SU-DHL-6 (cell line): ENCODE measurements around the gene TENM4.

Experiments used
- H2AFZ ChIP-seq: fragments of 200-600 bp; sonication (generic); 2 replicates; pipeline ENCODE4 v1.6.1; 2014; ENCODE audit warnings: low read depth, mild to moderate bottlenecking, moderate library complexity, mixed read lengths, antibody characterized with exemption, low read length; ENCODE audit not compliant: severe bottlenecking
- H3F3A ChIP-seq: fragments of 200-600 bp; shearing (Covaris generic); 2 replicates; pipeline ENCODE4 v1.6.0; 2016; ENCODE audit warnings: antibody characterized with exemption, mild to moderate bottlenecking; ENCODE audit not compliant: insufficient read depth
- H3K27ac ChIP-seq: fragments of 200-600 bp; sonication (generic); 2 replicates; pipeline ENCODE4 v1.5.1; 2016; ENCODE audit warnings: low read depth, mild to moderate bottlenecking, low read length, moderate library complexity, mixed read lengths
- H3K27me3 ChIP-seq: fragments of 200-600 bp; sonication (generic), shearing (Covaris generic); 2 replicates; pipeline ENCODE4 v1.6.0; 2014; ENCODE audit warnings: mild to moderate bottlenecking, low read length
- H3K36me3 ChIP-seq: fragments of 200-600 bp; sonication (generic); 2 replicates; pipeline ENCODE4 v1.6.1; 2014; ENCODE audit warnings: mild to moderate bottlenecking, low read length, mixed read lengths
- H3K4me2 ChIP-seq: fragments of 300-600, 200-600 bp; shearing (Covaris generic), sonication (generic); 2 replicates; pipeline ENCODE4 v1.6.0; 2014; ENCODE audit warnings: low read length, low read depth, mild to moderate bottlenecking; ENCODE audit not compliant: poor library complexity, severe bottlenecking
- H3K4me3 ChIP-seq: fragments of 200-600 bp; sonication (generic); 2 replicates; pipeline ENCODE4 v1.5.1; 2014; ENCODE audit warnings: antibody characterized with exemption, low read length, mild to moderate bottlenecking, mixed read lengths; ENCODE audit not compliant: insufficient read depth, poor library complexity, severe bottlenecking
- H3K79me2 ChIP-seq: fragments of 200-600 bp; sonication (generic); 2 replicates; pipeline ENCODE4 v1.6.1; 2014; ENCODE audit warnings: mild to moderate bottlenecking, low read length, moderate library complexity; ENCODE audit not compliant: insufficient read depth
- H3K9ac ChIP-seq: fragments of 200-600 bp; sonication (generic); 2 replicates; pipeline ENCODE4 v1.7.0; 2014; ENCODE audit warnings: mild to moderate bottlenecking, low read length
- H3K9me2 ChIP-seq: fragments of 200-600 bp; sonication (generic); replicated peaks from 2 replicates; pipeline ENCODE4 v1.6.1; 2014; ENCODE audit warnings: low read length; ENCODE audit not compliant: insufficient read depth
- H3K9me3 ChIP-seq: fragments of 200-600 bp; sonication (generic); 2 replicates; pipeline ENCODE4 v1.6.1; 2014; ENCODE audit warnings: low read length, mixed read lengths; ENCODE audit not compliant: insufficient read depth
- H4K20me1 ChIP-seq: fragments of 200-600 bp; sonication (generic); 2 replicates; pipeline ENCODE4 v1.6.1; 2014; ENCODE audit warnings: low read depth, mild to moderate bottlenecking, antibody characterized with exemption, low read length, moderate library complexity, mixed read lengths
- EZH2phosphoT487 ChIP-seq: fragments of 200-600 bp; sonication (generic), shearing (Covaris generic); conservative IDR thresholded peaks from 2 replicates; pipeline ENCODE4 v1.6.1; 2018; ENCODE audit warnings: mild to moderate bottlenecking, antibody characterized with exemption, low read length, moderate library complexity, mixed read lengths
- TF ChIP-seq, protein P1 (sequence below): fragments of 200-600 bp; sonication (generic); IDR thresholded peaks from one replicate; pipeline ENCODE4 v1.5.1; 2017; ENCODE audit warnings: antibody characterized with exemption, mild to moderate bottlenecking, low read length, moderate library complexity; ENCODE audit not compliant: insufficient read depth, poor library complexity, severe bottlenecking

TENM4 gene

GRCh38 chr11:78972177-78972576, 468.7 kb downstream of the TENM4 start:
- no peaks in the 10 kb centered on the region for H3K36me3 ChIP-seq
- H2AFZ ChIP-seq: no peak overlapping the region
- H4K20me1 ChIP-seq: no peaks in the 10 kb centered on the region
- no peaks in the 10 kb centered on the region for H3F3A ChIP-seq
- H3K9me3 ChIP-seq: no peaks in the 10 kb centered on the region
- no peaks in the 10 kb centered on the region for H3K79me2 ChIP-seq
- TF ChIP-seq EZH2phosphoT487: no peak
- TF ChIP-seq, protein P1, sequence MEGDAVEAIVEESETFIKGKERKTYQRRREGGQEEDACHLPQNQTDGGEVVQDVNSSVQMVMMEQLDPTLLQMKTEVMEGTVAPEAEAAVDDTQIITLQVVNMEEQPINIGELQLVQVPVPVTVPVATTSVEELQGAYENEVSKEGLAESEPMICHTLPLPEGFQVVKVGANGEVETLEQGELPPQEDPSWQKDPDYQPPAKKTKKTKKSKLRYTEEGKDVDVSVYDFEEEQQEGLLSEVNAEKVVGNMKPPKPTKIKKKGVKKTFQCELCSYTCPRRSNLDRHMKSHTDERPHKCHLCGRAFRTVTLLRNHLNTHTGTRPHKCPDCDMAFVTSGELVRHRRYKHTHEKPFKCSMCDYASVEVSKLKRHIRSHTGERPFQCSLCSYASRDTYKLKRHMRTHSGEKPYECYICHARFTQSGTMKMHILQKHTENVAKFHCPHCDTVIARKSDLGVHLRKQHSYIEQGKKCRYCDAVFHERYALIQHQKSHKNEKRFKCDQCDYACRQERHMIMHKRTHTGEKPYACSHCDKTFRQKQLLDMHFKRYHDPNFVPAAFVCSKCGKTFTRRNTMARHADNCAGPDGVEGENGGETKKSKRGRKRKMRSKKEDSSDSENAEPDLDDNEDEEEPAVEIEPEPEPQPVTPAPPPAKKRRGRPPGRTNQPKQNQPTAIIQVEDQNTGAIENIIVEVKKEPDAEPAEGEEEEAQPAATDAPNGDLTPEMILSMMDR: no peak
- no peaks in the 10 kb centered on the region for H3K9me2 ChIP-seq
- H3K4me2 ChIP-seq: no peak overlapping the region
- no peak overlapping the region for H3K9ac ChIP-seq
- no peaks in the 10 kb centered on the region for H3K27me3 ChIP-seq
- no peak overlapping the region for H3K4me3 ChIP-seq
- no peak overlapping the region for H3K27ac ChIP-seq

DNA sequence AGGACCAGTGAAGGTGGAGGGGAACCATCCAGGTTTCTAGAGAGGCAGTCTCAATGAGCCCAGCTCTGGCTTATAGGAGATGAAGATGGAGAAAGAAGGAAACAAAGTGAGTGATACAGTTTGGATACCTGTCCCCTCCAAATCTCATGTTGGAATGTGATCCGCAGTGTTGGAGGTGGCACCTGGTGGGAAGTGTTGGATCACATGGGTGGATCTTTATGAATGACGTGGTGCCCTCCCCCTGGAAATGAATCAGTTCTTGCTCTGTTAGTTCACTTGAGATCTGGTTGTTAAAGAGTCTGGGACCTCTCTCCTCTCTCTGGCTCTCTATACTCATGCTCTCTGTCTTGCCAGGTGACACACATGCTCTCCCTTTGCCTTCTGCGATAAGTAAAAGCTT, 473.0 kb downstream of the TENM4 start:
- Histone ChIP-seq H3K4me2 (no peak overlapping the region), H3F3A (no peaks in the 10 kb centered on the region), H4K20me1 (no peaks in the 10 kb centered on the region), H2AFZ (no peak overlapping the region), H3K27me3 (no peaks in the 10 kb centered on the region), H3K4me3 (no peak overlapping the region), H3K9me3 (no peaks in the 10 kb centered on the region), H3K27ac (no peak overlapping the region), H3K9ac (no peak overlapping the region), H3K36me3 (no peaks in the 10 kb centered on the region), H3K9me2 (no peaks in the 10 kb centered on the region), H3K79me2 (no peaks in the 10 kb centered on the region)
- TF ChIP-seq EZH2phosphoT487: no peak
- TF ChIP-seq, protein P1: no peak

- Histone ChIP-seq H3K9me2 (no peaks in the 10 kb centered on the region), H3K9me3 (no peaks in the 10 kb centered on the region), H3K27me3 (no peaks in the 10 kb centered on the region), H3K27ac (no peak overlapping the region), H4K20me1 (no peaks in the 10 kb centered on the region), H3K4me3 (no peak overlapping the region), H2AFZ (no peak overlapping the region), H3F3A (no peaks in the 10 kb centered on the region), H3K9ac (no peak overlapping the region), H3K36me3 (no peaks in the 10 kb centered on the region), H3K79me2 (no peaks in the 10 kb centered on the region), H3K4me2 (no peak overlapping the region)
- TF ChIP-seq, protein P1: no peak
- TF ChIP-seq EZH2phosphoT487: no peak
These were observed 475.4 kb downstream of the TENM4 start for GRCh38 chr11:78965432-78965831.
